PC-3 (cell line): ENCODE data around the gene GHRL. TPM values are rescaled to one million over a fixed set of nuclear protein-coding genes. Genes with fewer than 3 reads are reported as not detected.

Experiments
- ATAC-seq: fragments of 200-7000 bp; cut with Tn5 transposase; 2 replicates; pipeline ENCODE4 v1.9.1; 2020; ENCODE audit warnings: mild to moderate bottlenecking, moderate library complexity
- BruUV-seq: library from RNA; stranded (reverse); fragments of 400-500 nt; replicated peaks from 2 replicates; lab custom pipeline; 2021; lab: Mats Ljungman, UMichigan
- CTCF ChIA-PET: fragments of 300-600 bp; sonication (Branson Sonifier 250); formaldehyde crosslinking; loops from one replicate; lab custom pipeline; 2022; ENCODE audit warnings: antibody characterized with exemption; lab: Charles Lee
- POLR2A ChIA-PET: fragments of 300-600 bp; sonication (Branson Sonifier 250); formaldehyde crosslinking; loops from one replicate; lab custom pipeline; 2022; ENCODE audit warnings: antibody characterized with exemption; ENCODE audit not compliant: unreplicated experiment; lab: Charles Lee
- DNase-seq: peaks from one replicate; pipeline ENCODE4 v3.0.0-alpha.2; 2015
- H2AFZ ChIP-seq: fragments of 300-600 bp; sonication (generic); 2 replicates; pipeline ENCODE4 v1.6.0; 2016; ENCODE audit warnings: antibody characterized with exemption, low read length
- H3F3A ChIP-seq: fragments of 300-600 bp; sonication (generic); one replicate; pipeline ENCODE4 v1.6.0; 2017; ENCODE audit warnings: antibody characterized with exemption, low read length, control low read depth, mild to moderate bottlenecking; ENCODE audit not compliant: unreplicated experiment
- H3K27ac ChIP-seq: fragments of 300-600 bp; sonication (generic); 2 replicates; pipeline ENCODE4 v1.5.1; 2016; ENCODE audit warnings: mild to moderate bottlenecking, low read length
- H3K27me3 ChIP-seq: fragments of 300-600 bp; sonication (generic); 2 replicates; pipeline ENCODE4 v1.6.1; 2016; ENCODE audit warnings: low read length, mixed read lengths
- H3K36me3 ChIP-seq: fragments of 300-600 bp; sonication (generic); 2 replicates; pipeline ENCODE4 v1.6.1; 2016; ENCODE audit warnings: low read depth, mixed run types, low read length, mixed read lengths
- H3K4me1 ChIP-seq: fragments of 300-600 bp; sonication (generic); 2 replicates; pipeline ENCODE4 v1.5.1; 2016; ENCODE audit warnings: low read length; ENCODE audit not compliant: insufficient read depth
- H3K4me2 ChIP-seq: fragments of 300-600 bp; sonication (generic); 2 replicates; pipeline ENCODE4 v1.6.0; 2016; ENCODE audit warnings: low read length
- H3K4me3 ChIP-seq: fragments of 300-600 bp; sonication (generic); 2 replicates; pipeline ENCODE4 v1.5.1; 2016; ENCODE audit warnings: mild to moderate bottlenecking, low read length, mixed read lengths
- H3K79me2 ChIP-seq: fragments of 300-600 bp; sonication (generic); 2 replicates; pipeline ENCODE4 v1.6.1; 2017; ENCODE audit warnings: low read length, mixed read lengths
- H3K9ac ChIP-seq: fragments of 300-600 bp; sonication (generic); 2 replicates; pipeline ENCODE4 v1.6.0; 2016; ENCODE audit warnings: mild to moderate bottlenecking, low read length
- H3K9me2 ChIP-seq: fragments of 300-600 bp; sonication (generic); replicated peaks from 2 replicates; pipeline ENCODE4 v1.6.1; 2016; ENCODE audit warnings: mixed run types, low read length, mixed read lengths
- H3K9me3 ChIP-seq: fragments of 300-600 bp; sonication (generic); 2 replicates; pipeline ENCODE4 v1.6.1; 2016; ENCODE audit warnings: low read length, mixed read lengths
- H4K20me1 ChIP-seq: fragments of 300-600 bp; sonication (generic); 2 replicates; pipeline ENCODE4 v1.6.1; 2016; ENCODE audit warnings: low read length, mixed read lengths
- EZH2 ChIP-seq: fragments of 300-600 bp; sonication (generic); IDR thresholded peaks from one replicate; pipeline ENCODE4 v1.6.1; 2017; ENCODE audit warnings: antibody characterized with exemption, mild to moderate bottlenecking, low read length; ENCODE audit not compliant: unreplicated experiment
- EZH2phosphoT487 ChIP-seq: fragments of 300-600 bp; sonication (generic); IDR thresholded peaks from 2 replicates; pipeline ENCODE4 v1.6.1; 2018; ENCODE audit warnings: mild to moderate bottlenecking, antibody characterized with exemption, low read length, borderline replicate concordance
- intact Hi-C: fragments of 100-400 bp; cut with micrococcal nuclease; formaldehyde crosslinking; loops from 2 replicates; pipeline ENCODE4 v1.9.0; 2023
- total RNA-seq: library from RNA; depleted of rRNA; stranded (reverse); fragments of >200 nt; gene quantifications from 2 replicates; pipeline ENCODE4 v1.2.3, GENCODE V29; 2014
- TF ChIP-seq, protein P1 (sequence below): fragments of 300-600 bp; sonication (generic); conservative IDR thresholded peaks from 2 replicates; pipeline ENCODE4 v1.5.1; 2017; ENCODE audit warnings: antibody characterized with exemption, low read depth, mild to moderate bottlenecking, low read length

Gene GHRL
- total RNA-seq, 1 experiment from 2014 or later: not detected

DNA sequence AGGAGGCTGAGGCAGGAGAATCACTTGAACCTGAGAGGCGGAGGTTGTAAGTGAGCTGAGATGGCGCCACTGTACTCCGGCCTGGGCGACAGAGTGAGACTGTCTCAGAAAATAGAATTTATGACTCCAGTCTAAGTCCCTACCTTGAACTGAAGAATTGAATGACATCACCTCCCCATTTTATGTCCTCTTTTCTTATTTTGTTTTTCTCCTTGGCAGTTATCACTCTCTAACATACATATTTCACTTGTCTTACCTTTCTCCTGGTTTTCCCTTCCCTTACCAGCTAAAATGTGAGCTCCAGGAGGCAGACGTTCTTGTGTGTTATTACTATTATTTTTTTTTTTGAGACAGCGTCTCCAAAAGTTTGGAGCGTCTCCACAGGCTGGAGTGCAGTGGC is 36.9 kb downstream of the GHRL start:
- H4K20me1 ChIP-seq: 0 out of 2 replicates have a peak, but pooled peaks cover 13% of the 10 kb centered on the region
- POLR2A ChIA-PET: no interaction called here
- CTCF ChIA-PET: no interaction called here

GRCh38 chr3:10253731-10254130 is 39.0 kb downstream of the GHRL start:
- Histone ChIP-seq H3K4me1 (peaks cover 14% of the 10 kb centered on the region), H3K9me2 (no peaks in the 10 kb centered on the region), H3K36me3 (peaks cover 12% of the 10 kb centered on the region; the same call in 1 of the 2 replicates), H3K9ac (no peak overlapping the region), H3K9me3 (no peaks in the 10 kb centered on the region), H3K4me3 (no peak overlapping the region), H4K20me1 (peaks cover 15% of the 10 kb centered on the region; the same call in 1 of the 2 replicates), H3K27me3 (no peaks in the 10 kb centered on the region), H3K79me2 (peaks cover 70% of the 10 kb centered on the region), H2AFZ (no peak overlapping the region), H3F3A (no peaks in the 10 kb centered on the region), H3K4me2 (no peak overlapping the region), H3K27ac (no peak overlapping the region)
- DNase-seq (no peak), ATAC-seq (no peak)
- CTCF ChIA-PET: no interaction called here
- TF ChIP-seq EZH2 (no peak), EZH2phosphoT487 (no peak)
- TF ChIP-seq, protein P1, sequence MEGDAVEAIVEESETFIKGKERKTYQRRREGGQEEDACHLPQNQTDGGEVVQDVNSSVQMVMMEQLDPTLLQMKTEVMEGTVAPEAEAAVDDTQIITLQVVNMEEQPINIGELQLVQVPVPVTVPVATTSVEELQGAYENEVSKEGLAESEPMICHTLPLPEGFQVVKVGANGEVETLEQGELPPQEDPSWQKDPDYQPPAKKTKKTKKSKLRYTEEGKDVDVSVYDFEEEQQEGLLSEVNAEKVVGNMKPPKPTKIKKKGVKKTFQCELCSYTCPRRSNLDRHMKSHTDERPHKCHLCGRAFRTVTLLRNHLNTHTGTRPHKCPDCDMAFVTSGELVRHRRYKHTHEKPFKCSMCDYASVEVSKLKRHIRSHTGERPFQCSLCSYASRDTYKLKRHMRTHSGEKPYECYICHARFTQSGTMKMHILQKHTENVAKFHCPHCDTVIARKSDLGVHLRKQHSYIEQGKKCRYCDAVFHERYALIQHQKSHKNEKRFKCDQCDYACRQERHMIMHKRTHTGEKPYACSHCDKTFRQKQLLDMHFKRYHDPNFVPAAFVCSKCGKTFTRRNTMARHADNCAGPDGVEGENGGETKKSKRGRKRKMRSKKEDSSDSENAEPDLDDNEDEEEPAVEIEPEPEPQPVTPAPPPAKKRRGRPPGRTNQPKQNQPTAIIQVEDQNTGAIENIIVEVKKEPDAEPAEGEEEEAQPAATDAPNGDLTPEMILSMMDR: no peak
- intact Hi-C loops: no loop called here
- BruUV-seq: no TSS peak
- POLR2A ChIA-PET: no interaction called here

More for the DNA sequence above, 36.9 kb downstream of the GHRL start:
- ATAC-seq (no peak), DNase-seq (no peak)
- H3F3A ChIP-seq: no peaks in the 10 kb centered on the region
- H3K4me3 ChIP-seq: no peak overlapping the region
- H3K9me2 ChIP-seq: no peaks in the 10 kb centered on the region
- H2AFZ ChIP-seq: no peak overlapping the region
- no peaks in the 10 kb centered on the region for H3K9me3 ChIP-seq
- no peaks in the 10 kb centered on the region for H3K27me3 ChIP-seq
- peaks cover 57% of the 10 kb centered on the region for H3K79me2 ChIP-seq
- TF ChIP-seq EZH2phosphoT487 (no peak), EZH2 (no peak)
- TF ChIP-seq, protein P1: no peak
- peaks cover 3% of the 10 kb centered on the region for H3K4me1 ChIP-seq
- peaks cover 30% of the 10 kb centered on the region; the same call in 1 of the 2 replicates for H3K36me3 ChIP-seq
- no peak overlapping the region for H3K4me2 ChIP-seq
- intact Hi-C loops: no loop called here
- H3K27ac ChIP-seq: no peak overlapping the region
- no peak overlapping the region for H3K9ac ChIP-seq
- BruUV-seq: no TSS peak

DNA sequence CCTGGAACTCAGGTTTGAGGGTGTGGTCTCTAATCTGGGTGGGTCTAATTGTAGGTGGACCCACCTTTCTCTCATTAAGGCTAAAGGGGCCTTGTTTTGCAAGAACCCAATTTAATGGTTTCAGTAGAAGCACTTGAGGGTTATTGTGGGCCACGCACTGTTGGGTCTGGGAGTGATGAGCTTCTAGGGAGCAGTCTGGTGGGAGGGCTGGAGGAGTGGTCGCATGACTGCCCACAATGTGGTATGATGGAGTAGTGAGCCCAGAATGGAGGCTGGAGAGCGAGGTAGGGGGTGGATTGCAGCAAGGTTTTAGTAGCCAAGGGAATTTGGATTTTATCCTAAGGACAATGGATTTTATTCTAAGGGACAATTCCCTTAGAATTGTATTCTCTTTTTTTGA is 41.7 kb downstream of the GHRL start:
- Histone ChIP-seq H3K9me3 (peaks cover 3% of the 10 kb centered on the region; the same call in 1 of the 2 replicates), H3K9ac (no peak overlapping the region; the same call in 1 of the 2 replicates), H3K79me2 (peaks cover 66% of the 10 kb centered on the region), H2AFZ (no peak overlapping the region), H3K4me2 (peak overlapping the region; percentile 96), H3K27me3 (no peaks in the 10 kb centered on the region), H3K4me1 (peaks cover 17% of the 10 kb centered on the region), H4K20me1 (peaks cover 12% of the 10 kb centered on the region; the same call in 1 of the 2 replicates), H3K36me3 (peaks cover 12% of the 10 kb centered on the region; the same call in 1 of the 2 replicates), H3F3A (no peaks in the 10 kb centered on the region), H3K27ac (no peak overlapping the region), H3K9me2 (no peaks in the 10 kb centered on the region), H3K4me3 (peak overlapping the region; percentile 97)
- ATAC-seq: no peak
- intact Hi-C loops: no loop called here
- BruUV-seq: no TSS peak
- TF ChIP-seq, protein P1: no peak
- TF ChIP-seq EZH2: no peak
- no peak for TF ChIP-seq EZH2phosphoT487
- ChIA-PET CTCF (no interaction called here), POLR2A (no interaction called here)
- DNase-seq: no peak
